SK-N-MC (cell line): Measurements from ENCODE around the gene TYR.
"Not testable (repeated sequence)": the region's sequence is repeated elsewhere in the genome, so short reads cannot be mapped to it uniquely, and the experiment has no call there.

Experiments used
- EZH2 ChIP-seq: fragments of 200-600 bp; sonication (generic); IDR thresholded peaks from one replicate; pipeline ENCODE4 v1.6.1; 2017; ENCODE audit warnings: antibody characterized with exemption
- POLR2AphosphoS5 ChIP-seq: IDR thresholded peaks from 2 replicates; pipeline ENCODE4 v1.6.1; 2012; ENCODE audit warnings: mild to moderate bottlenecking, low read depth, low read length, borderline replicate concordance

DNA sequence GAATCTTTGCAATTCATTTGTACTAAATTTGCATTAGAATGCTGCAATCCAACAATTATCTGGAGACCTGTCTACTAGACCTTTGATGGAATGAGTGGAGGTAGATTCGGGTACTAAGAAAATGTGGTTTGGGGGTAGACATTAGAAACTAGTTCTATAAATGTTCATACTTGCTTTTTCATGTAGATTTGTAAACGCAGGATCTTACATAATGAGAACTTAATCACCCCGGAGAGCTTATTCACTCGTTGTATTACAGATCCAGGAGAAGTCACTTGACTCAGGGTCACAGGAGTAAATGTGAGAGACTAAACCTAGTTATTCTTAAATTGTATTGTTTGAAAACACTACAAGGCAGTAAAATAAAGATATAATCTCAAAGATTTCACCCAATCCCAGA, 154.3 kb downstream of the TYR start:
- TF ChIP-seq EZH2, POLR2AphosphoS5: not testable (repeated sequence)
